Measurements from ENCODE around the gene PEAR1. TPM values are rescaled to one million over a fixed set of nuclear protein-coding genes. Genes with fewer than 3 reads are reported as not detected.

PEAR1 gene
- total RNA-seq, 4 donors from 2014 or later, result 7.0 to 10.7 (median 9.1) TPM

GRCh38 chr1:156845055-156845952, 48.2 kb upstream of the PEAR1 start:
- Histone ChIP-seq H3K4me3 (no peak overlapping the region), H3K9me3 (no peaks in the 10 kb centered on the region), H3K36me3 (no peaks in the 10 kb centered on the region), H3K27me3 (peaks cover 98% of the 10 kb centered on the region), H3K4me1 (peaks cover 0 to 23% (median 0%) of the 10 kb centered on the region in 3 donors), H3K27ac (no peak overlapping the region)
- 12% methylated on average over 8 of the region's 69 CpGs; no CpG with 5 or more reads in 1 of the 2 donors for WGBS, 2 donors (ENCODE audit: low coverage in 1 of 2)
- TF ChIP-seq EP300 (IDR thresholded peaks at IDR 0.05), result no peak
- no peak for TF ChIP-seq CTCF (IDR thresholded peaks at IDR 0.05)
- TF ChIP-seq POLR2AphosphoS5 (IDR thresholded peaks at IDR 0.05), result no peak
- TF ChIP-seq POLR2A (IDR thresholded peaks at IDR 0.05), result no peak
- no peak for ATAC-seq

GRCh38 chr1:156845953-156846545, 47.5 kb upstream of the PEAR1 start:
- H3K9me3 ChIP-seq, result no peaks in the 10 kb centered on the region
- TF ChIP-seq POLR2A (IDR thresholded peaks at IDR 0.05) (no peak), POLR2AphosphoS5 (IDR thresholded peaks at IDR 0.05) (no peak), CTCF (IDR thresholded peaks at IDR 0.05) (no peak), EP300 (IDR thresholded peaks at IDR 0.05) (no peak)
- H3K4me1 ChIP-seq, result peaks cover 0 to 23% (median 0%) of the 10 kb centered on the region in 3 donors
- H3K27me3 ChIP-seq, result peaks cover 91% of the 10 kb centered on the region
- 15 to 43% methylated on average over 7 to 8 of the region's 18 CpGs for WGBS, 2 donors (ENCODE audit: low coverage in 1 of 2)
- ATAC-seq, result no peak
- no peak overlapping the region for H3K4me3 ChIP-seq
- no peaks in the 10 kb centered on the region for H3K36me3 ChIP-seq
- no peak overlapping the region for H3K27ac ChIP-seq

- Histone ChIP-seq H3K4me1 (peaks cover 0 to 23% (median 0%) of the 10 kb centered on the region in 3 donors), H3K36me3 (no peaks in the 10 kb centered on the region), H3K9me3 (no peaks in the 10 kb centered on the region), H3K27ac (no peak overlapping the region), H3K4me3 (no peak overlapping the region), H3K27me3 (peaks cover 86% of the 10 kb centered on the region)
- no peak for ATAC-seq
- WGBS, 2 donors (ENCODE audit: low coverage in 1 of 2), result no CpG with 5 or more reads among the region's 5 CpGs
- TF ChIP-seq CTCF (IDR thresholded peaks at IDR 0.05), result no peak
- no peak for TF ChIP-seq POLR2AphosphoS5 (IDR thresholded peaks at IDR 0.05)
- TF ChIP-seq EP300 (IDR thresholded peaks at IDR 0.05), result no peak
- no peak for TF ChIP-seq POLR2A (IDR thresholded peaks at IDR 0.05)
Measured at GRCh38 chr1:156846643-156847042, 46.9 kb upstream of the PEAR1 start.

GRCh38 chr1:156847591-156848460, 45.7 kb upstream of the PEAR1 start:
- H3K9me3 ChIP-seq, result no peaks in the 10 kb centered on the region
- no peak for ATAC-seq
- no peaks in the 10 kb centered on the region for H3K36me3 ChIP-seq
- TF ChIP-seq POLR2AphosphoS5 (IDR thresholded peaks at IDR 0.05) (no peak), EP300 (IDR thresholded peaks at IDR 0.05) (no peak), CTCF (IDR thresholded peaks at IDR 0.05) (no peak), POLR2A (IDR thresholded peaks at IDR 0.05) (no peak)
- H3K27me3 ChIP-seq, result peaks cover 78% of the 10 kb centered on the region
- 62 to 84% methylated on average over 3 to 6 of the region's 7 CpGs for WGBS, 2 donors (ENCODE audit: low coverage in 1 of 2)
- H3K27ac ChIP-seq, result no peak overlapping the region
- no peak overlapping the region for H3K4me3 ChIP-seq
- peaks cover 0 to 34% (median 0%) of the 10 kb centered on the region in 3 donors for H3K4me1 ChIP-seq
